NCI-H526 (cell line): ENCODE results near the gene ARHGEF1.

Experiments used
- DNase-seq, 2 experiments: peaks; one replicate each; lab custom pipeline; 2025; lab: John Stamatoyannopoulos, UW

Gene ARHGEF1

DNA sequence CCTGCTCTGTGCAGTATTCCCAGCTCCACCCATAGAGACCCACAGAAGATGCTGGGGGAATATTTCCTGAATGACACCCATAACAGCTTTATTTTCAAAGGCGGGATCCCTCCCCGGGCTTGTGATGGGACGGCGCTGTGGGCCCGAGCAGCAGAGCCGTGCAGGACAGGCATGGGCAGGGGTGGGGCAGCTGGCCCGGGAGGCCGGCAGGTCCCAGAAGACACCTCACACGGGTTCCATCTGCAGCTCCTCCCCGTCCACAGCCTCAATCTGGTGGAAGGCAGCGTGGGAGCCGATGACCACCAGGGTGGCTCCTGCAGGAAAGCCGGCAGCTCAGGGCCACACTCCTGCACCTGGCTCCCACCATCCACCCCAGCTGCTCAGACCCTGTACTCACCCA, 73.6 kb downstream of the ARHGEF1 start:
- DNase-seq: no peak
